Tibial nerve (tissue), 4 donors: ENCODE data around the gene CGB2. TPM values are rescaled to one million over a fixed set of nuclear protein-coding genes. Genes with fewer than 3 reads are reported as not detected.
A peak's percentile ranks its signal among the peaks of the same experiment; 100 is the strongest.

ENCODE experiments used
- DNase-seq, 2 donors: peaks; one replicate each; pipeline ENCODE4 v3.0.0-alpha.2; 2019; ENCODE audit warnings: low spot score in 2 of 2
- H3K27ac ChIP-seq, 4 donors: fragments of 200-600 bp; sonication (generic) in 3 of 4; one replicate each; pipeline ENCODE4 v1.5.1; 2017 to 2019; ENCODE audit warnings: mild to moderate bottlenecking in 1 of 4
- H3K27me3 ChIP-seq, 2 donors: fragments of 200-600 bp; sonication (generic) in 1 of 2; one replicate each; pipeline versions ENCODE4 v1.5.1 to v1.6.0; 2017 to 2019
- H3K36me3 ChIP-seq, 3 donors: fragments of 200-600 bp; sonication (generic); one replicate each; pipeline ENCODE4 v1.5.1; 2018 to 2019
- H3K4me1 ChIP-seq, 4 donors: fragments of 200-600 bp; sonication (generic) in 3 of 4; one replicate each; pipeline ENCODE4 v1.5.1; 2017 to 2019
- H3K4me3 ChIP-seq, 4 donors: fragments of 200-600 bp; sonication (generic) in 3 of 4; one replicate each; pipeline ENCODE4 v1.5.1; 2017 to 2019; ENCODE audit warnings: mild to moderate bottlenecking in 1 of 4, moderate library complexity in 1 of 4
- H3K9me3 ChIP-seq, 4 donors: fragments of 200-600 bp; sonication (generic) in 3 of 4; one replicate each; pipeline ENCODE4 v1.5.1; 2017 to 2019
- CTCF ChIP-seq, 5 experiments: fragments of 200-600 bp in 3 of 5; fragments of 450-650 bp in 2 of 5; sonication (generic) in 3 of 5; IDR thresholded peaks; one replicate each; pipeline ENCODE4 v1.5.1; 2016 to 2019; ENCODE audit warnings: antibody characterized with exemption in 5 of 5, mild to moderate bottlenecking in 3 of 5, moderate library complexity in 2 of 5
- EP300 ChIP-seq, 2 donors: sonication (generic); formaldehyde crosslinking; IDR thresholded peaks; one replicate each; pipeline ENCODE4 v1.6.1; 2017; ENCODE audit warnings: antibody characterized with exemption in 2 of 2, mild to moderate bottlenecking in 1 of 2
- POLR2A ChIP-seq, 2 donors: fragments of 450-650 bp; IDR thresholded peaks; one replicate each; pipeline ENCODE4 v1.6.1; 2017; ENCODE audit warnings: antibody characterized with exemption in 2 of 2, mild to moderate bottlenecking in 2 of 2, moderate library complexity in 2 of 2
- WGBS, 2 donors: methylation state at CpG; one replicate each; pipeline ENCODE4 v1.1.5; 2018; 5-methylcytosine and 5-hydroxymethylcytosine counted together
- total RNA-seq, 4 donors: library from RNA; depleted of rRNA; stranded (reverse); fragments of >200 nt; gene quantifications; one replicate each; pipeline ENCODE4 v1.1.0, GENCODE V29; 2016

CGB2 gene
- total RNA-seq, 4 donors from 2014 or later: not detected

- peaks cover 0 to 71% (median 17%) of the 10 kb centered on the region in 3 donors for H3K36me3 ChIP-seq
- peaks cover 0 to 29% (median 14%) of the 10 kb centered on the region in 4 donors for H3K4me1 ChIP-seq
- TF ChIP-seq POLR2A (IDR thresholded peaks at IDR 0.05): no peak
- H3K9me3 ChIP-seq: no peaks in the 10 kb centered on the region
- H3K27ac ChIP-seq: no peak overlapping the region
- no peak for DNase-seq
- WGBS, 2 donors: 95 to 96% methylated on average over 7 of the region's 7 CpGs
- H3K4me3 ChIP-seq: no peak overlapping the region
- no peaks in the 10 kb centered on the region for H3K27me3 ChIP-seq
Measured at GRCh38 chr19:48988286-48988685, 43.4 kb upstream of the CGB2 start.

GRCh38 chr19:48988860-48989259, 42.8 kb upstream of the CGB2 start:
- no peak overlapping the region for H3K4me3 ChIP-seq
- WGBS, 2 donors: 91 to 95% methylated on average over 9 of the region's 9 CpGs
- peaks cover 0 to 65% (median 13%) of the 10 kb centered on the region in 3 donors for H3K36me3 ChIP-seq

GRCh38 chr19:48989701-48990291, 41.9 kb upstream of the CGB2 start:
- no peaks in the 10 kb centered on the region for H3K9me3 ChIP-seq
- WGBS, 2 donors: 67 to 69% methylated on average over 17 of the region's 17 CpGs
- TF ChIP-seq POLR2A (IDR thresholded peaks at IDR 0.05) (no peak), EP300 (IDR thresholded peaks at IDR 0.05) (no peak), CTCF (IDR thresholded peaks at IDR 0.05) (no peak)
- peaks cover 0 to 38% (median 23%) of the 10 kb centered on the region in 4 donors for H3K4me1 ChIP-seq
- DNase-seq: no peak
- peaks cover 0 to 56% (median 13%) of the 10 kb centered on the region in 3 donors for H3K36me3 ChIP-seq
- H3K27me3 ChIP-seq: no peaks in the 10 kb centered on the region
- no peak overlapping the region for H3K27ac ChIP-seq
- no peak overlapping the region for H3K4me3 ChIP-seq

More at GRCh38 chr19:48988860-48989259, 42.8 kb upstream of the CGB2 start:
- Histone ChIP-seq H3K27me3 (no peaks in the 10 kb centered on the region), H3K4me1 (peaks cover 0 to 29% (median 14%) of the 10 kb centered on the region in 4 donors), H3K9me3 (no peaks in the 10 kb centered on the region), H3K27ac (no peak overlapping the region)
- TF ChIP-seq EP300 (IDR thresholded peaks at IDR 0.05): no peak
- no peak for DNase-seq

- 69 to 70% methylated on average over 4 of the region's 4 CpGs for WGBS, 2 donors
- H3K36me3 ChIP-seq: peaks cover 0 to 50% (median 9%) of the 10 kb centered on the region in 3 donors
Measured at GRCh38 chr19:48990400-48990799, 41.3 kb upstream of the CGB2 start.

GRCh38 chr19:48991011-48991609, 40.6 kb upstream of the CGB2 start:
- H3K27ac ChIP-seq: peak overlapping the region in 3 of 4 donors; percentile 83 to 99 (median 94)
- no peak for DNase-seq
- TF ChIP-seq EP300 (IDR thresholded peaks at IDR 0.05): no peak
- no peak for TF ChIP-seq CTCF (IDR thresholded peaks at IDR 0.05)
- no peak for TF ChIP-seq POLR2A (IDR thresholded peaks at IDR 0.05)
- WGBS, 2 donors: 91 to 93% methylated on average over 22 of the region's 22 CpGs
- peaks cover 0 to 46% (median 25%) of the 10 kb centered on the region in 4 donors for H3K4me1 ChIP-seq
- H3K36me3 ChIP-seq: peaks cover 0 to 43% (median 4%) of the 10 kb centered on the region in 3 donors
- H3K9me3 ChIP-seq: no peaks in the 10 kb centered on the region
- H3K27me3 ChIP-seq: no peaks in the 10 kb centered on the region
- no peak overlapping the region for H3K4me3 ChIP-seq

More at GRCh38 chr19:48990400-48990799, 41.3 kb upstream of the CGB2 start:
- H3K27me3 ChIP-seq: no peaks in the 10 kb centered on the region
- no peaks in the 10 kb centered on the region for H3K9me3 ChIP-seq
- no peak overlapping the region for H3K4me3 ChIP-seq
- peaks cover 0 to 44% (median 25%) of the 10 kb centered on the region in 4 donors for H3K4me1 ChIP-seq
- H3K27ac ChIP-seq: no peak overlapping the region
- TF ChIP-seq EP300 (IDR thresholded peaks at IDR 0.05) (no peak), CTCF (IDR thresholded peaks at IDR 0.05) (no peak), POLR2A (IDR thresholded peaks at IDR 0.05) (no peak)
- no peak for DNase-seq
